Measurements from ENCODE around the gene HYAL2.

The HYAL2 gene

DNA sequence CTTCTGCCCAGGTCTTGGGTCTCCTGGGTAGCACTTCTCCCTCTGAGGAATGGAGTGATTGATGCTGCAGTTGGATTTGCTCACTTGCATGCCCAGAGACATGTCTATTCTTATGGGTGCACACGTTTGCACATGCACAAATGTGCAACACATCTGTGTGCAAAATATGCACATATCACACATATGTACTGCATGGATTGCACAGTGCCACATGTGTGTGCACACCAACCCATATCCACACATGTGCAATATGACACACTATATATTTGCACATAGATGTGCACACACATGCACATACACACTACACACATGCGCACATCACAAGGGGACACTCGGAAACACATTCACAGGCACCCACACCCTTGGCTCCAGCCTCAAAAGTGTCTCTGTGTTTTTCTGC, 54.3 kb downstream of the HYAL2 start:
- TF ChIP-seq, protein P1, sequence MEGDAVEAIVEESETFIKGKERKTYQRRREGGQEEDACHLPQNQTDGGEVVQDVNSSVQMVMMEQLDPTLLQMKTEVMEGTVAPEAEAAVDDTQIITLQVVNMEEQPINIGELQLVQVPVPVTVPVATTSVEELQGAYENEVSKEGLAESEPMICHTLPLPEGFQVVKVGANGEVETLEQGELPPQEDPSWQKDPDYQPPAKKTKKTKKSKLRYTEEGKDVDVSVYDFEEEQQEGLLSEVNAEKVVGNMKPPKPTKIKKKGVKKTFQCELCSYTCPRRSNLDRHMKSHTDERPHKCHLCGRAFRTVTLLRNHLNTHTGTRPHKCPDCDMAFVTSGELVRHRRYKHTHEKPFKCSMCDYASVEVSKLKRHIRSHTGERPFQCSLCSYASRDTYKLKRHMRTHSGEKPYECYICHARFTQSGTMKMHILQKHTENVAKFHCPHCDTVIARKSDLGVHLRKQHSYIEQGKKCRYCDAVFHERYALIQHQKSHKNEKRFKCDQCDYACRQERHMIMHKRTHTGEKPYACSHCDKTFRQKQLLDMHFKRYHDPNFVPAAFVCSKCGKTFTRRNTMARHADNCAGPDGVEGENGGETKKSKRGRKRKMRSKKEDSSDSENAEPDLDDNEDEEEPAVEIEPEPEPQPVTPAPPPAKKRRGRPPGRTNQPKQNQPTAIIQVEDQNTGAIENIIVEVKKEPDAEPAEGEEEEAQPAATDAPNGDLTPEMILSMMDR (IDR thresholded peaks at IDR 0.05; ENCODE audit: low read depth, low read length) = no peak
- no peak for TF ChIP-seq POLR2A (IDR thresholded peaks at IDR 0.05; ENCODE audit: extremely low read depth, insufficient read length)
- no peak for TF ChIP-seq MYC (IDR thresholded peaks at IDR 0.05; ENCODE audit: low read depth, low read length)
- TF ChIP-seq, protein P2, sequence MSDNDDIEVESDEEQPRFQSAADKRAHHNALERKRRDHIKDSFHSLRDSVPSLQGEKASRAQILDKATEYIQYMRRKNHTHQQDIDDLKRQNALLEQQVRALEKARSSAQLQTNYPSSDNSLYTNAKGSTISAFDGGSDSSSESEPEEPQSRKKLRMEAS (IDR thresholded peaks at IDR 0.05; ENCODE audit: low read depth, low read length) = no peak
- DNase-seq (ENCODE audit: low read depth) = no peak
- no peak overlapping the region for H3K4me3 ChIP-seq (ENCODE audit: low read depth, low read length)

Measured in NB4 (cell line).